GM12873 (cell line): ENCODE data around the gene GAS2L3.

ENCODE experiments used
- CTCF ChIP-seq: IDR thresholded peaks from 2 replicates; pipeline ENCODE4 v1.5.1; 2012; ENCODE audit warnings: low read depth, mild to moderate bottlenecking, moderate library complexity, low read length, control low read depth; ENCODE audit not compliant: insufficient read depth; ENCODE audit errors: missing control alignments

Gene GAS2L3

GRCh38 chr12:100539202-100539601 lies 34.3 kb upstream of the GAS2L3 start:
- TF ChIP-seq CTCF = no peak

- TF ChIP-seq CTCF = no peak
Measured at GRCh38 chr12:100544165-100544564, 29.3 kb upstream of the GAS2L3 start.

GRCh38 chr12:100545092-100545491 lies 28.4 kb upstream of the GAS2L3 start:
- TF ChIP-seq CTCF = no peak

- TF ChIP-seq CTCF = no peak
Measured at GRCh38 chr12:100553936-100554335, 19.5 kb upstream of the GAS2L3 start.

- peak; percentile 58 for TF ChIP-seq CTCF
Measured at GRCh38 chr12:100554608-100555077, 18.8 kb upstream of the GAS2L3 start.

- no peak for TF ChIP-seq CTCF
Measured at GRCh38 chr12:100555722-100556121, 17.8 kb upstream of the GAS2L3 start.

GRCh38 chr12:100557357-100557756 lies 16.1 kb upstream of the GAS2L3 start:
- TF ChIP-seq CTCF = no peak
